Fibroblast of skin of back (primary cell): ENCODE results near the gene TMEM200A. TPM values are rescaled to one million over a fixed set of nuclear protein-coding genes. Genes with fewer than 3 reads are reported as not detected.
"Not testable (repeated sequence)": the region's sequence is repeated elsewhere in the genome, so short reads cannot be mapped to it uniquely, and the experiment has no call there.

Experiments
- DNase-seq: peaks from one replicate; pipeline ENCODE4 v3.0.0-alpha.2; 2013
- polyA plus RNA-seq, 2 experiments: library from polyadenylated mRNA; unstranded; fragments of 120-200 nt; gene quantifications; one replicate each; pipeline ENCODE4 v1.2.1, GENCODE V29; 2013; ENCODE audit not compliant: insufficient read length in 2 of 2

The TMEM200A gene
- 9.1 TPM for polyA plus RNA-seq (2013, experiment 1 of 2; ENCODE audit: insufficient read length)
- polyA plus RNA-seq (2013, experiment 2 of 2; ENCODE audit: insufficient read length): 3.0 TPM

GRCh38 chr6:130365166-130366106, at the start of gene TMEM200A:
Gene TMEM200A (plus strand): TSS chr6:130366017. CDS start chr6:130440423, 74,406 bp downstream.
- peak; percentile 67 for DNase-seq

DNA sequence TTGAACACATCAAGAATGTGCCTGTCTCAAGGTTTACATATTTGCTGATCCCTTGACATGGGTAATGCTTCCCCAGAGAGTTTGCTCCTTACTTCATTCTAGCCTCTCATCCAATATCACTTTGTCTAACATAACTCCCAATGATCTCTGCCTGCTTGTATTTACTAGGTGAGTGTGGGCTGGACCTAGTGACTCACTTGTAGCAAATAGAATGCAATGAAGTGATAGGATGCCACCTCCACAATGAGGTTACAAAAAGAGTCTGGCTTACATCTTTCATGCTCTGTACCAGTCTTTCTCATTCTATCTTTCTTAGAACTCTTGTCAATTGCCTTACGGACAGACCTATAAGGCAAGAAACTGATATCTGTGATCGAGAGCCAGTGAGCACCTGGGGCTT, 44.9 kb upstream of the TMEM200A start:
- DNase-seq: no peak

- DNase-seq: peak; percentile 64
Measured at GRCh38 chr6:130322673-130323268, 43.0 kb upstream of the TMEM200A start.

DNA sequence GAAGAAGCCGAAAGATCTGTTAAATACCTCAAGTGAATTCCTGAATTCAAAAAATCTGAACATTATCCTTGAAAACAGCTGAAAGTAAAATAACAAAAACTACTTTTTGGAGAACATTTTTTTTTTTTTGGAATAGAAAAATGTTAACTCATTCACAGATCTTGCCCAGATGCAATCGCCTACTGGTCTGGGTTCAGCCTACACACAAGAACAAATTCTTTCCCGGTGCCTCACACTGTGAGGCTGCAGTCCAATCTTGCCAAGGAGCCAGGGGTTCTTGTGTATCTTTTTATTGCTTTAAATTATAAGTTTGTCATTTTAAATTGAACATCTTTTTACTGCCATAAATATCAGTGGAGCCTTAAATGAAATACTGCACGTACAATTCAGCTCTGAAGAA, 41.2 kb upstream of the TMEM200A start:
- peak; percentile 82 for DNase-seq

GRCh38 chr6:130326496-130326895, 39.3 kb upstream of the TMEM200A start:
- DNase-seq: peak; percentile 42

DNA sequence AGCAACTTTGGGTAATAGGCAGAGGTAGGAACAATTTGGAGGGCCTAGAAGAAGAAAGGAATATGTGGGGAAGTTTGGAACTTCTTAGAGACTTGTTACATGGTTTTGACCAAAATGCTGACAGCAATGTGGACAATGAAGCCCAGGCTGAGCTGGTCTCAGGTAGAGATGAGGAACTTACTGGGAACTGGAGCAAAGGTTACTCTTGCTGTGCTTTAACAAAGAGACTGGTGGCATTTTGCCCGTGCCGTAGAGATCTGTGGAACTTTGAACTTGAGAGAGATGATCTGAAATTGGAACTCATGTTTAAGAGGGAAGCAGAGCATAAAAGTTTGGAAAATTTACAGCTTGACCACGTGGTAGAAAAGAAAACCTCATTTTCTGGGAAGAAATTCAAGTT, 28.3 kb upstream of the TMEM200A start:
- no peak for DNase-seq

GRCh38 chr6:130346324-130346723, 19.5 kb upstream of the TMEM200A start:
- DNase-seq: not testable (repeated sequence)

DNA sequence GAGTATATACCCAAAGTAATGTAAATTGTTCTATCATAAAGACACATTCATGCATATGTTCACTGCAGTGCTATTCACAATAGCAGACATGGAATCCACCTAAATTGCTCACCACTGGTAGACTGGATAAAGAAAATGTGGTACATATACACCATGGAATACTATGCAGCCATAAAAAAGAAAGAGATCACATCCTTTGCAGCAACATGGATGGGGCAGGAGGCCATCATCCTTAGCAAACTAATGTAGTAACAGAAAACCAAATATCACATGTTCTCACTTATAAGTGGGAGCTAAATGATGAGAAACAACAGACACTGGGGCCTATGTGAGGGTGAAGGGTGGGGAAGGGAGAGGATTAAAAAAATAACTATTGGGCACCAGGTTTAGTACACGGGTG, 11.5 kb upstream of the TMEM200A start:
- no peak for DNase-seq

DNA sequence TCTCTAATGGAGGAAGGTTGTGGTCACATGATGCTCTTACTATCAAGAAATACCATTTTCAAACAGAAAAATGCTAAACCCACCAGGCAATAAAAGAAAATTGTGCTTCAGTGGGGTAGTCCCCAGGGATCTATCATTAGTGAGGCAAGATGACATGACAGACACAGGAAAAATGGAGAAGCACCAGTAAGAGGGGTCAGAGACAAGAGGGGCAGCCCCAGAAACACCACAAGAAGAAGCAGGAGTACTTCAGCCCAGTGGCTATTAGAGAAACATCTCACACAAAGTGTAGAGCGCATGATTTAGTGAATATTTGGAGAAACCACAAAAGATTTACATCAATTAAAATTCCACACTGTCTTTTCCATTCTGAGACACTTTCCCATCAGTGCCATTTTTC, 10.2 kb upstream of the TMEM200A start:
- no peak for DNase-seq

DNA sequence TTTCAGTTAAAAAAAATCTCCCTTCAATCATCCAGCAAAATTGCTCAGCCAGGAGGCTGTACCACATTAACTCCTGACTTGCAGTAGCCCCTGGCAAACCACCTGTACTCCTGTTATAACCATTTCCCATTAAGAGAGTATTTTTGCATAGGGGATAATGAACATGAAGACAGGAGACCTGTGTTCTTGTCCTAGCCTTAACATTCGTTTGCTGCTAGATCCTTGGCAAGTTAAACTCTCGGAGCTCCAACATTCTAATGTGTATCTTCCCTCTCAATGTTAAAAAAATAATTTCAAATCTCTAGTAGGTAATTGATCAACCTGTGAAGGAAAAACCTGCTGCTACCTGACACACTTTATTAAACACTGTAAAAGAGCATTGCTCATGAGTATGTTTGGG, 8.4 kb upstream of the TMEM200A start:
- no peak for DNase-seq

GRCh38 chr6:130359736-130360135, 6.1 kb upstream of the TMEM200A start:
- DNase-seq: no peak

DNA sequence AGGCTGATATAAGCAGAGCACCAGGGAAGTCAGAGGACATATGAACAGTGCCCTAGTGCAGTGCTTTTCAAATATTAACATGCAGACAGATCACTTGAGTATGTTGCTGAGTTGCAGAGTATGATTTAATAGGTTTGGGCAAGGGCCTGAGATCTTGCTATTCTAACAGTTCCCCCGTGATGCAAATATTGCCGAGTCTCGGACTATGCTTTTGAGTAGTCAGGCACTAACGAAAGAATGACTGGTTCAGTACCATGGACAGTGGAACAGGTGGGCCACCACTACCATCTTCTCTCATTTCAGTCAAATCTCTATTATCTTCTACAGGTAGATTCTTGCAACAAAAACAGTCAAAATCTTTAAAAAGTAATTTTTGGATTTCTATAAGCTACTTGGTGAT, 3.7 kb upstream of the TMEM200A start:
- DNase-seq: no peak

DNA sequence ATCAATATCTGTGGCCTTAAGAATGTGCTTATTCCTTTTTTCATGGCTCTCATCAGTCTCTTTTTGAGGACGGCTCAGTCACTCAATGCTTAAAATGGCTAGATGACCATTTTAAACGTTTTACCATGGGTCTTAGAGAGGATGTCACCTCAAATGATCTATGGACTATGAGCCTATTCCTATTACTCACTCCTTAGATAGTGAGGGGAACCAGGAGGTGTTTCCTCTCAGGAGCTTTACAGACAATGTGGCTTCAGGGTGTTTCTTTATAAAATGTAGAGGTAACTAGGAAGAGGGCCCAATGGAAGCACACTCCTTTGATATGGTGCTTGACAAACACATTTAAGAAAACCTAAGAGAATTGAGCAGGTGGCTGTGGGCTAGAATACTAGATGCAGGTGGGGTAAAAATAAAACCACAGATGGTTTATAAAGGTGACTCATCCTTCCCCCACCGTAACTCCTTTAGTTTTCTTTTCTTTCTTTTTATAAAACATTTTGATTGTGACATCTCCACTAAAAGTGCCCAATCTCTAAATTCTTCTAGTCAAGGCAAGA, 1.5 kb upstream of the TMEM200A start:
- no peak for DNase-seq

- peak; percentile 53 for DNase-seq
Measured at GRCh38 chr6:130366107-130367005, 539 bp downstream of the TMEM200A start.

GRCh38 chr6:130367767-130368166, 1.9 kb downstream of the TMEM200A start:
- no peak for DNase-seq

GRCh38 chr6:130368576-130368975, 2.8 kb downstream of the TMEM200A start:
- DNase-seq: no peak

DNA sequence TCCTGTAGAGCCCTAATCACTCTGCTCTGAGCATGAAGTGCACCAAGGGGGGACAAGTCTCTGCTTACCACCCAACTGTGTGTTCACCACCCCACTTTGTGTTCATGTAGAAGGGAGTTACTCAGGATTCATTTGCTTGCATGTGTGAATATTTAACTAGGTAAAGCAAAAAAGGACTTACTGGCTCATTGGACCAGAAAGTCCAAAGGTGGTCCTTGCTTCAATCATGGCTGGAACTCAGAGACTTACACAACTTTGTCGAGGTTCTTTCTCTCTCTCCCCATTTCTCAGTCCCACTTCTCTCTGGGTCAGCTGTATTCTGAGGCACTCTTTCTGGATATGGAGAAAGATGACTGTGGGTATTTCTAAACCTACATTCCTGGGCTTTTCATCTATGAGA, 4.0 kb downstream of the TMEM200A start:
- DNase-seq: no peak

- DNase-seq: no peak
Measured at GRCh38 chr6:130371921-130372420, 6.2 kb downstream of the TMEM200A start.

GRCh38 chr6:130372786-130373185, 7.0 kb downstream of the TMEM200A start:
- no peak for DNase-seq

- DNase-seq: no peak
Measured at GRCh38 chr6:130373992-130374391, 8.2 kb downstream of the TMEM200A start.

- no peak for DNase-seq
Measured at GRCh38 chr6:130376936-130377335, 11.1 kb downstream of the TMEM200A start.

DNA sequence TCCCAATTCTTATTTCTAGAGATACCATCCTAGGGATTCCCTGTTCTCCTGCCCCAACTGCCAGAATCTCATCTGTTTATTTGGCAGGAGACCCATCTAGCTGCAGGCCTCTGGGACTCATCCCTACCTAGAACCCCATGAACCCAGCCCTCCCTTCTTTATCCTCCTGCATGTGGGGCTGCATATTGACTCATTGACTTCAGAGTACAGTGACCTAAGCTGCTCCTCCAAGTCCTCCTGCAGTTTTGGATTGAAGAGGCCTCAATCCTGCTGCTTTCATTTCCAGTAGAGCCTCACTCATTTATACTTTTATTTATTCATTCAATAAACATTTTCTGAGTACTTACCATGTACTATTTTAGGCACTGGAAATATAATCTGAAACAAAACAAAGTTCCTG, 11.6 kb downstream of the TMEM200A start:
- no peak for DNase-seq
